Left lung (tissue), 10 donors: ENCODE results near the gene NRL. TPM values are rescaled to one million over a fixed set of nuclear protein-coding genes. Genes with fewer than 3 reads are reported as not detected.
A peak's percentile ranks its signal among the peaks of the same experiment; 100 is the strongest.

ENCODE experiments used
- ATAC-seq: fragments of 200-7000 bp; cut with Tn5 transposase; one replicate; pipeline ENCODE4 v1.9.1; 2020; ENCODE audit warnings: moderate library complexity
- DNase-seq, 4 donors: peaks; one replicate each; pipeline ENCODE4 v3.0.0-alpha.2; 2013 to 2020
- H3K27ac ChIP-seq, 2 donors: fragments of 200-600 bp; sonication (generic) in 1 of 2; one replicate each; pipeline versions ENCODE4 v1.5.0 to v1.8.0; 2020 to 2021
- H3K27me3 ChIP-seq, 2 donors: fragments of 200-600 bp; sonication (generic) in 1 of 2; one replicate each; pipeline versions ENCODE4 v1.5.0 to v1.8.0; 2020 to 2021
- H3K36me3 ChIP-seq, 2 donors: fragments of 200-600 bp; sonication (generic) in 1 of 2; one replicate each; pipeline versions ENCODE4 v1.5.0 to v1.8.0; 2020 to 2021
- H3K4me1 ChIP-seq, 2 donors: fragments of 200-600 bp; one replicate each; pipeline ENCODE4 v1.8.0; 2021
- H3K4me3 ChIP-seq, 2 donors: fragments of 200-600 bp; sonication (generic) in 1 of 2; one replicate each; pipeline versions ENCODE4 v1.5.0 to v1.8.0; 2020 to 2021; ENCODE audit warnings: mild to moderate bottlenecking in 1 of 2
- H3K9me3 ChIP-seq, 2 donors: fragments of 200-600 bp; sonication (generic) in 1 of 2; one replicate each; pipeline versions ENCODE4 v1.5.0 to v1.8.0; 2020 to 2021
- CTCF ChIP-seq, 2 donors: fragments of 200-600 bp; sonication (generic) in 1 of 2; IDR thresholded peaks; one replicate each; pipeline versions ENCODE4 v1.5.0 to v1.8.0; 2021; ENCODE audit warnings: antibody characterized with exemption in 2 of 2
- intact Hi-C, 2 donors: fragments of 100-400 bp; cut with DNase I; formaldehyde crosslinking; loops; one replicate each; pipeline versions ENCODE4 v1.11.2 to v1.14.2; 2022
- polyA plus RNA-seq, 6 donors: library from polyadenylated mRNA; unstranded; fragments of 120-200 nt; gene quantifications; one replicate each; pipeline ENCODE4 v1.2.1, GENCODE V29; 2013; ENCODE audit not compliant: insufficient read length in 6 of 6
- total RNA-seq, 2 donors: library from RNA; stranded (reverse); fragmentation: NEBNext Ultra II Directional; extraction: Animal tissue kit (Norgen Biotek cat#: 25700); gene quantifications; one replicate each; pipeline ENCODE4 v1.2.1, GENCODE V29; 2021
- donor health status: DM: no; HTN: yes; CAD: no.
- donor health status: DM: no; HTN: no; CAD: no.

Gene NRL
- total and polyA plus RNA-seq, 8 donors = 0.97 to 2.7 (median 1.6) TPM

GRCh38 chr14:24144451-24144850 lies 29.7 kb upstream of the NRL start:
- intact Hi-C loops = no loop called here
- DNase-seq (no peak), ATAC-seq (no peak)
- H3K27ac ChIP-seq = no peak overlapping the region
- no peaks in the 10 kb centered on the region for H3K27me3 ChIP-seq
- H3K4me1 ChIP-seq = peaks cover 24 to 60% of the 10 kb centered on the region in 2 donors
- H3K9me3 ChIP-seq = no peaks in the 10 kb centered on the region
- no peak for TF ChIP-seq CTCF (IDR thresholded peaks at IDR 0.05)
- H3K36me3 ChIP-seq = peaks cover 0 to 40% of the 10 kb centered on the region in 2 donors
- no peak overlapping the region for H3K4me3 ChIP-seq

- Histone ChIP-seq H3K27ac (no peak overlapping the region), H3K9me3 (no peaks in the 10 kb centered on the region), H3K4me3 (no peak overlapping the region), H3K4me1 (peaks cover 24 to 60% of the 10 kb centered on the region in 2 donors), H3K27me3 (no peaks in the 10 kb centered on the region), H3K36me3 (peaks cover 0 to 41% of the 10 kb centered on the region in 2 donors)
- ATAC-seq (no peak), DNase-seq (no peak)
- TF ChIP-seq CTCF (IDR thresholded peaks at IDR 0.05) = no peak
- intact Hi-C loops = no loop called here
Observed at GRCh38 chr14:24143511-24143910, 28.8 kb upstream of the NRL start.

- ATAC-seq (peak; percentile 93), DNase-seq (peak; percentile 98 to 100 (median 99))
- H3K9me3 ChIP-seq = no peaks in the 10 kb centered on the region
- H3K4me3 ChIP-seq = peak within 1 kb of the TSS; percentile 69
- H3K27ac ChIP-seq = peak within 1 kb of the TSS; percentile 85 to 91
- H3K36me3 ChIP-seq = peaks cover 0 to 54% of the 10 kb centered on the region in 2 donors
- intact Hi-C loops = no loop called here
- H3K27me3 ChIP-seq = no peaks in the 10 kb centered on the region
- peaks cover 25 to 74% of the 10 kb centered on the region in 2 donors for H3K4me1 ChIP-seq
- TF ChIP-seq CTCF (IDR thresholded peaks at IDR 0.05) = peak; percentile 53 to 80
Observed at GRCh38 chr14:24141097-24141880, 26.5 kb upstream of the NRL start, which contains the start of gene EMC9. Gene EMC9, minus strand, starts transcription at chr14:24141591. Its CDS starts 287 bp downstream, at chr14:24141304.

GRCh38 chr14:24139272-24139934 lies 24.7 kb upstream of the NRL start:
- TF ChIP-seq CTCF (IDR thresholded peaks at IDR 0.05) = no peak
- H3K27me3 ChIP-seq = no peaks in the 10 kb centered on the region
- DNase-seq (no peak), ATAC-seq (no peak)
- no peak overlapping the region for H3K27ac ChIP-seq
- H3K36me3 ChIP-seq = peaks cover 0 to 52% of the 10 kb centered on the region in 2 donors
- peaks cover 18 to 66% of the 10 kb centered on the region in 2 donors for H3K4me1 ChIP-seq
- intact Hi-C loops = no loop called here
- H3K9me3 ChIP-seq = no peaks in the 10 kb centered on the region
- H3K4me3 ChIP-seq = peak overlapping the region in 1 of 2 donors; percentile 69
